PC-3 (cell line): ENCODE measurements around the gene OSBPL7. TPM values are rescaled to one million over a fixed set of nuclear protein-coding genes. Genes with fewer than 3 reads are reported as not detected.
A peak's percentile ranks its signal among the peaks of the same experiment; 100 is the strongest.

Experiments
- ATAC-seq: fragments of 200-7000 bp; cut with Tn5 transposase; 2 replicates; pipeline ENCODE4 v1.9.1; 2020; ENCODE audit warnings: mild to moderate bottlenecking, moderate library complexity
- BruUV-seq: library from RNA; stranded (reverse); fragments of 400-500 nt; replicated peaks from 2 replicates; lab custom pipeline; 2021; lab: Mats Ljungman, UMichigan
- CTCF ChIA-PET: fragments of 300-600 bp; sonication (Branson Sonifier 250); formaldehyde crosslinking; loops from one replicate; lab custom pipeline; 2022; ENCODE audit warnings: antibody characterized with exemption; lab: Charles Lee
- POLR2A ChIA-PET: fragments of 300-600 bp; sonication (Branson Sonifier 250); formaldehyde crosslinking; loops from one replicate; lab custom pipeline; 2022; ENCODE audit warnings: antibody characterized with exemption; ENCODE audit not compliant: unreplicated experiment; lab: Charles Lee
- DNase-seq: peaks from one replicate; pipeline ENCODE4 v3.0.0-alpha.2; 2015
- H2AFZ ChIP-seq: fragments of 300-600 bp; sonication (generic); 2 replicates; pipeline ENCODE4 v1.6.0; 2016; ENCODE audit warnings: antibody characterized with exemption, low read length
- H3F3A ChIP-seq: fragments of 300-600 bp; sonication (generic); one replicate; pipeline ENCODE4 v1.6.0; 2017; ENCODE audit warnings: antibody characterized with exemption, low read length, control low read depth, mild to moderate bottlenecking; ENCODE audit not compliant: unreplicated experiment
- H3K27ac ChIP-seq: fragments of 300-600 bp; sonication (generic); 2 replicates; pipeline ENCODE4 v1.5.1; 2016; ENCODE audit warnings: mild to moderate bottlenecking, low read length
- H3K27me3 ChIP-seq: fragments of 300-600 bp; sonication (generic); 2 replicates; pipeline ENCODE4 v1.6.1; 2016; ENCODE audit warnings: low read length, mixed read lengths
- H3K36me3 ChIP-seq: fragments of 300-600 bp; sonication (generic); 2 replicates; pipeline ENCODE4 v1.6.1; 2016; ENCODE audit warnings: low read depth, mixed run types, low read length, mixed read lengths
- H3K4me1 ChIP-seq: fragments of 300-600 bp; sonication (generic); 2 replicates; pipeline ENCODE4 v1.5.1; 2016; ENCODE audit warnings: low read length; ENCODE audit not compliant: insufficient read depth
- H3K4me2 ChIP-seq: fragments of 300-600 bp; sonication (generic); 2 replicates; pipeline ENCODE4 v1.6.0; 2016; ENCODE audit warnings: low read length
- H3K4me3 ChIP-seq: fragments of 300-600 bp; sonication (generic); 2 replicates; pipeline ENCODE4 v1.5.1; 2016; ENCODE audit warnings: mild to moderate bottlenecking, low read length, mixed read lengths
- H3K79me2 ChIP-seq: fragments of 300-600 bp; sonication (generic); 2 replicates; pipeline ENCODE4 v1.6.1; 2017; ENCODE audit warnings: low read length, mixed read lengths
- H3K9ac ChIP-seq: fragments of 300-600 bp; sonication (generic); 2 replicates; pipeline ENCODE4 v1.6.0; 2016; ENCODE audit warnings: mild to moderate bottlenecking, low read length
- H3K9me2 ChIP-seq: fragments of 300-600 bp; sonication (generic); replicated peaks from 2 replicates; pipeline ENCODE4 v1.6.1; 2016; ENCODE audit warnings: mixed run types, low read length, mixed read lengths
- H3K9me3 ChIP-seq: fragments of 300-600 bp; sonication (generic); 2 replicates; pipeline ENCODE4 v1.6.1; 2016; ENCODE audit warnings: low read length, mixed read lengths
- H4K20me1 ChIP-seq: fragments of 300-600 bp; sonication (generic); 2 replicates; pipeline ENCODE4 v1.6.1; 2016; ENCODE audit warnings: low read length, mixed read lengths
- CTCF ChIP-seq: fragments of 300-600 bp; sonication (generic); conservative IDR thresholded peaks from 2 replicates; pipeline ENCODE4 v1.5.1; 2017; ENCODE audit warnings: antibody characterized with exemption, low read depth, mild to moderate bottlenecking, low read length
- EZH2 ChIP-seq: fragments of 300-600 bp; sonication (generic); IDR thresholded peaks from one replicate; pipeline ENCODE4 v1.6.1; 2017; ENCODE audit warnings: antibody characterized with exemption, mild to moderate bottlenecking, low read length; ENCODE audit not compliant: unreplicated experiment
- EZH2phosphoT487 ChIP-seq: fragments of 300-600 bp; sonication (generic); IDR thresholded peaks from 2 replicates; pipeline ENCODE4 v1.6.1; 2018; ENCODE audit warnings: mild to moderate bottlenecking, antibody characterized with exemption, low read length, borderline replicate concordance
- intact Hi-C: fragments of 100-400 bp; cut with micrococcal nuclease; formaldehyde crosslinking; loops from 2 replicates; pipeline ENCODE4 v1.9.0; 2023
- total RNA-seq: library from RNA; depleted of rRNA; stranded (reverse); fragments of >200 nt; gene quantifications from 2 replicates; pipeline ENCODE4 v1.2.3, GENCODE V29; 2014

The OSBPL7 gene
- total RNA-seq, 1 experiment from 2014 or later = 22.1 TPM

- ChIA-PET CTCF (interaction anchor here (0.6 kb wide), 1 partner anchor 227 kb away, joined by 13 read pairs; no protein-coding TSS in a partner anchor), POLR2A (no interaction called here)
- Histone ChIP-seq H3K9me2 (no peaks in the 10 kb centered on the region), H3K36me3 (no peaks in the 10 kb centered on the region), H4K20me1 (no peaks in the 10 kb centered on the region), H2AFZ (no peak overlapping the region), H3K27ac (no peak overlapping the region), H3K79me2 (no peaks in the 10 kb centered on the region), H3K4me3 (no peak overlapping the region), H3K27me3 (peaks cover 86% of the 10 kb centered on the region), H3K9me3 (no peaks in the 10 kb centered on the region), H3K9ac (no peak overlapping the region), H3K4me2 (no peak overlapping the region), H3K4me1 (no peaks in the 10 kb centered on the region), H3F3A (no peaks in the 10 kb centered on the region)
- no peak for DNase-seq
- intact Hi-C loops = no loop called here
- TF ChIP-seq EZH2 = peak; percentile 2
- no peak for TF ChIP-seq EZH2phosphoT487
- BruUV-seq = no TSS peak
- no peak for ATAC-seq
Measured at GRCh38 chr17:47791025-47791424, 30.6 kb downstream of the OSBPL7 start.

- ChIA-PET POLR2A (no interaction called here), CTCF (interaction anchor here (0.5 to 1.0 kb wide), 2 partner anchors 86 to 92 kb away, joined by 4 to 11 read pairs; no protein-coding TSS in a partner anchor)
- BruUV-seq = no TSS peak
- Histone ChIP-seq H3K27me3 (peaks cover 77% of the 10 kb centered on the region), H3K79me2 (no peaks in the 10 kb centered on the region), H3K4me2 (peak overlapping the region; percentile 67), H3K9me3 (no peaks in the 10 kb centered on the region), H3F3A (no peaks in the 10 kb centered on the region), H3K9me2 (no peaks in the 10 kb centered on the region), H3K4me3 (peak overlapping the region; percentile 57; the same call in 1 of the 2 replicates), H4K20me1 (no peaks in the 10 kb centered on the region), H3K9ac (no peak overlapping the region), H3K27ac (no peak overlapping the region), H3K36me3 (no peaks in the 10 kb centered on the region), H2AFZ (peak overlapping the region; percentile 66), H3K4me1 (no peaks in the 10 kb centered on the region)
- ATAC-seq = peak; percentile 98
- intact Hi-C loops = no loop called here
- TF ChIP-seq EZH2phosphoT487 = no peak
- peak; percentile 32 for TF ChIP-seq EZH2
- peak; percentile 58 for TF ChIP-seq CTCF
- DNase-seq = peak; percentile 72
Measured at GRCh38 chr17:47789611-47790561, 31.7 kb downstream of the OSBPL7 start.

- Histone ChIP-seq H3K9ac (no peak overlapping the region), H3K27ac (no peak overlapping the region), H3K4me1 (no peaks in the 10 kb centered on the region), H3F3A (no peaks in the 10 kb centered on the region), H2AFZ (no peak overlapping the region), H3K9me3 (no peaks in the 10 kb centered on the region), H3K79me2 (no peaks in the 10 kb centered on the region), H3K27me3 (peaks cover 65% of the 10 kb centered on the region), H3K36me3 (no peaks in the 10 kb centered on the region), H3K9me2 (no peaks in the 10 kb centered on the region), H3K4me3 (no peak overlapping the region), H4K20me1 (no peaks in the 10 kb centered on the region), H3K4me2 (no peak overlapping the region)
- TF ChIP-seq CTCF (no peak), EZH2 (no peak), EZH2phosphoT487 (no peak)
- intact Hi-C loops = no loop called here
- DNase-seq = peak; percentile 47
- ChIA-PET POLR2A (no interaction called here), CTCF (no interaction called here)
- BruUV-seq = no TSS peak
- no peak for ATAC-seq
Measured at GRCh38 chr17:47785538-47786123, 36.0 kb downstream of the OSBPL7 start.
